IMR-90 (cell line): ENCODE measurements around the gene PLCB3. TPM values are rescaled to one million over a fixed set of nuclear protein-coding genes. Genes with fewer than 3 reads are reported as not detected.
A peak's percentile ranks its signal among the peaks of the same experiment; 100 is the strongest.

ENCODE experiments used
- ATAC-seq: fragments of 200-7000 bp; cut with Tn5 transposase; 2 replicates; pipeline ENCODE4 v1.9.1; 2020; ENCODE audit warnings: low read depth, mild to moderate bottlenecking, moderate library complexity
- BruUV-seq: library from RNA; stranded (reverse); fragments of 400-500 nt; replicated peaks from 2 replicates; lab custom pipeline; 2021; lab: Mats Ljungman, UMichigan
- CTCF ChIA-PET: fragments of 300-600 bp; formaldehyde crosslinking; extraction: SDS; loops from one replicate; lab custom pipeline; 2021; ENCODE audit warnings: antibody characterized with exemption; lab: Yijun Ruan, JAX
- POLR2A ChIA-PET: fragments of 300-600 bp; sonication (Branson Sonifier 250); formaldehyde crosslinking; loops from one replicate; lab custom pipeline; 2022; ENCODE audit warnings: antibody characterized with exemption; ENCODE audit not compliant: unreplicated experiment; lab: Charles Lee
- DNase-seq: peaks from one replicate; pipeline ENCODE4 v3.0.0; 2013
- H2AFZ ChIP-seq: replicated peaks from 2 replicates; pipeline ENCODE3; 2013; ENCODE audit warnings: low read length, mild to moderate bottlenecking; ENCODE audit not compliant: poor library complexity
- H2AK5ac ChIP-seq: 2 replicates; pipeline ENCODE4 v1.6.1; 2013; ENCODE audit warnings: low read depth, low read length, inconsistent platforms
- H2AK9ac ChIP-seq: replicated peaks from 2 replicates; pipeline ENCODE3; 2013; ENCODE audit warnings: mild to moderate bottlenecking, low read depth, low read length, moderate library complexity; ENCODE audit not compliant: poor library complexity
- H2BK120ac ChIP-seq: 2 replicates; pipeline ENCODE4 v1.6.1; 2013; ENCODE audit warnings: low read depth, low read length, inconsistent platforms
- H2BK15ac ChIP-seq: 3 replicates; pipeline ENCODE4 v1.6.1; 2013; ENCODE audit warnings: low read depth, low read length, inconsistent platforms
- H2BK20ac ChIP-seq: 2 replicates; pipeline ENCODE4 v1.6.1; 2013; ENCODE audit warnings: low read depth, mild to moderate bottlenecking, inconsistent platforms, low read length, moderate library complexity
- H2BK5ac ChIP-seq: 2 replicates; pipeline ENCODE4 v1.6.1; 2013; ENCODE audit warnings: mild to moderate bottlenecking, low read depth, low read length, inconsistent platforms; ENCODE audit not compliant: poor library complexity, severe bottlenecking
- H3K14ac ChIP-seq: replicated peaks from 2 replicates; pipeline ENCODE4 v1.6.1; 2013; ENCODE audit warnings: low read depth, low read length, inconsistent platforms
- H3K18ac ChIP-seq: 2 replicates; pipeline ENCODE4 v1.6.1; 2013; ENCODE audit warnings: low read depth, low read length, control low read depth
- H3K23ac ChIP-seq: 2 replicates; pipeline ENCODE4 v1.6.1; 2013; ENCODE audit warnings: low read depth, low read length, inconsistent platforms
- H3K27ac ChIP-seq: 2 replicates; pipeline ENCODE4 v1.5.1; 2013; ENCODE audit warnings: mild to moderate bottlenecking, control low read depth, low read length; ENCODE audit not compliant: insufficient read depth
- H3K27me3 ChIP-seq: 2 replicates; pipeline ENCODE4 v1.6.1; 2013; ENCODE audit warnings: low read length; ENCODE audit not compliant: control insufficient read depth, insufficient read depth
- H3K36me3 ChIP-seq: 2 replicates; pipeline ENCODE4 v1.6.1; 2013; ENCODE audit warnings: low read length, mixed read lengths; ENCODE audit not compliant: control insufficient read depth, insufficient read depth
- H3K4ac ChIP-seq: 2 replicates; pipeline ENCODE4 v1.6.1; 2013; ENCODE audit warnings: low read depth, low read length, inconsistent platforms
- H3K4me1 ChIP-seq: 2 replicates; pipeline ENCODE4 v1.6.1; 2013; ENCODE audit warnings: low read length, mixed read lengths; ENCODE audit not compliant: control insufficient read depth, insufficient read depth
- H3K4me2 ChIP-seq: 2 replicates; pipeline ENCODE4 v1.6.1; 2013; ENCODE audit warnings: low read depth, mild to moderate bottlenecking, control low read depth, low read length, moderate library complexity
- H3K4me3 ChIP-seq: 2 replicates; pipeline ENCODE4 v1.5.1; 2013; ENCODE audit warnings: low read depth, mild to moderate bottlenecking, control low read depth, low read length, moderate library complexity; ENCODE audit not compliant: insufficient read depth
- H3K56ac ChIP-seq: 2 replicates; pipeline ENCODE4 v1.6.1; 2013; ENCODE audit warnings: low read length, inconsistent platforms; ENCODE audit not compliant: insufficient read depth; ENCODE audit errors: extremely low read depth
- H3K79me1 ChIP-seq, 2 experiments: 2 replicates each; pipeline ENCODE4 v1.6.1; 2013; ENCODE audit warnings: low read length in 2 of 2, inconsistent platforms in 1 of 2, low read depth in 1 of 2
- H3K9ac ChIP-seq: 2 replicates; pipeline ENCODE4 v1.6.1; 2013; ENCODE audit warnings: low read depth, low read length, control low read depth
- H3K9me1 ChIP-seq: 2 replicates; pipeline ENCODE4 v1.6.1; 2013; ENCODE audit warnings: low read length, inconsistent platforms; ENCODE audit not compliant: insufficient read depth
- H3K9me3 ChIP-seq: 2 replicates; pipeline ENCODE4 v1.6.1; 2013; ENCODE audit warnings: low read length; ENCODE audit not compliant: control insufficient read depth, insufficient read depth
- H4K20me1 ChIP-seq: 2 replicates; pipeline ENCODE4 v1.6.1; 2013; ENCODE audit warnings: low read length, inconsistent platforms; ENCODE audit not compliant: insufficient read depth
- H4K5ac ChIP-seq: 2 replicates; pipeline ENCODE4 v1.6.1; 2013; ENCODE audit warnings: mild to moderate bottlenecking, low read depth, low read length, control low read depth
- H4K8ac ChIP-seq, 2 experiments: 2 replicates each; pipeline ENCODE4 v1.6.1; 2013; ENCODE audit warnings: low read depth in 2 of 2, low read length in 2 of 2, control low read depth in 1 of 2, inconsistent platforms in 1 of 2
- H4K91ac ChIP-seq: 2 replicates; pipeline ENCODE4 v1.6.1; 2013; ENCODE audit warnings: low read depth, low read length, inconsistent platforms; ENCODE audit not compliant: insufficient read depth
- BHLHE40 ChIP-seq: fragments of 150-350 bp; IDR thresholded peaks from 2 replicates; pipeline ENCODE4 v1.6.1; 2016; ENCODE audit warnings: mild to moderate bottlenecking, low read depth, low read length
- CEBPB ChIP-seq: IDR thresholded peaks from 2 replicates; pipeline ENCODE4 v1.6.1; 2012; ENCODE audit warnings: low read depth, low read length, improper control_type of control experiment
- CHD1 ChIP-seq: IDR thresholded peaks from 2 replicates; pipeline ENCODE4 v1.6.1; 2012; ENCODE audit warnings: low read depth, low read length, improper control_type of control experiment
- FOS ChIP-seq: fragments of 150-350 bp; IDR thresholded peaks from 2 replicates; pipeline ENCODE4 v1.6.1; 2016; ENCODE audit warnings: low read depth, low read length
- MAFK ChIP-seq: IDR thresholded peaks from 2 replicates; pipeline ENCODE4 v1.6.1; 2012; ENCODE audit warnings: low read depth, low read length, improper control_type of control experiment
- MAZ ChIP-seq: IDR thresholded peaks from 2 replicates; pipeline ENCODE4 v1.6.1; 2012; ENCODE audit warnings: low read depth, mild to moderate bottlenecking, low read length, improper control_type of control experiment, moderate library complexity, borderline replicate concordance
- POLR2A ChIP-seq: IDR thresholded peaks from 2 replicates; pipeline ENCODE4 v1.6.1; 2012; ENCODE audit warnings: mild to moderate bottlenecking, low read depth, low read length
- RCOR1 ChIP-seq: IDR thresholded peaks from 2 replicates; pipeline ENCODE4 v1.6.1; 2012; ENCODE audit warnings: mild to moderate bottlenecking, low read length, improper control_type of control experiment; ENCODE audit not compliant: insufficient replicate concordance
- RFX5 ChIP-seq: IDR thresholded peaks from 2 replicates; pipeline ENCODE4 v1.8.0; 2012; ENCODE audit warnings: low read depth, mild to moderate bottlenecking, low read length, moderate library complexity
- WGBS, 2 experiments: methylation state at CpG; one replicate each; pipeline versions ENCODE4 v1.1.5 to v1.1.7; 2013; ENCODE audit warnings: missing lambda C conversion rate in 2 of 2; ENCODE audit not compliant: insufficient read length in 1 of 2; ENCODE audit errors: extremely low coverage in 2 of 2; 5-methylcytosine and 5-hydroxymethylcytosine counted together
- dilution Hi-C: fragments of 300-500 bp; cut with HindIII; formaldehyde crosslinking; loops from one replicate; pipeline ENCODE4 v1.14.3; 2018; ENCODE audit warnings: low sequenced_read_pairs; ENCODE audit not compliant: unreplicated experiment
- in situ Hi-C: fragments of 300-500 bp; cut with MboI; formaldehyde crosslinking; loops from 3 replicates; pipeline ENCODE4 v1.14.3; 2019; ENCODE audit warnings: low sequenced_read_pairs, inconsistent platforms, mixed read lengths
- intact Hi-C: fragments of 100-400 bp; cut with micrococcal nuclease; formaldehyde crosslinking; loops from 2 replicates; pipeline ENCODE4 v1.10.0; 2022
- polyA plus RNA-seq, 3 experiments: library from polyadenylated mRNA; depleted of rRNA; stranded (reverse); fragments of >200 nt; gene quantifications; 2 replicates each; pipeline ENCODE4 v1.2.3, GENCODE V29; 2012; ENCODE audit warnings: low replicate concordance in 1 of 3
- total RNA-seq: library from RNA; depleted of rRNA; stranded (reverse); fragments of >200 nt; gene quantifications from 2 replicates; pipeline ENCODE4 v1.2.3, GENCODE V29; 2012
- TF ChIP-seq, protein P1 (sequence below): conservative IDR thresholded peaks from 2 replicates; pipeline ENCODE4 v1.5.1; 2012; ENCODE audit warnings: mild to moderate bottlenecking, low read depth, low read length, improper control_type of control experiment
- TF ChIP-seq, protein P2 (sequence below): fragments of 150-350 bp; IDR thresholded peaks from 2 replicates; pipeline ENCODE4 v1.6.1; 2017; ENCODE audit warnings: mild to moderate bottlenecking, antibody characterized with exemption, low read length, low read depth

The PLCB3 gene
- total and polyA plus RNA-seq, 2 of the 4 experiments (the other 2 are of a cell fraction) = 23.9 to 24.9 TPM

DNA sequence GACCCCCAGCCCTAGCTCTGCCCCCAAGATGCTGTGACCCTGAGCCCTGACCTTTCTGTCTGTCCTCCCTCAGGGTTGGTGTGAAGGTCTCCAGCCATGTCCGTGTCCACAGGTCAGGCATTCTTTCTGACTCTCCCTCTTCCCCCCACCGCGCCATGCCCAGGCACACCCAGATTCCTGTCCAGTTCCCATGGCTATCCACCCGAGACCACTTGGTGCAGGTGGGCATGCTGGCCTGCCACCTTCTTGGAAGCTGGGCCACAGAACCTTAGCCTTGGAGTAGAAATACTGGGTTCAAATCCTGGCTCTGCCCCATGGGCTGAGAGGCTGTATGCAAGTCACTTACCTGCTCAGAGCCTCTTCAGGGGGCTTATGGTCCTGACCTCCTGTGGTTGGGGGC, 2.3 kb upstream of the PLCB3 start:
- Histone ChIP-seq H2BK20ac (no peak overlapping the region), H3K79me1 (peaks cover 8 to 36% of the 10 kb centered on the region in 2 experiments), H3K36me3 (peaks cover 3% of the 10 kb centered on the region; the same call in 1 of the 2 replicates), H3K27me3 (no peaks in the 10 kb centered on the region), H3K9ac (no peak overlapping the region), H3K9me1 (no peaks in the 10 kb centered on the region), H4K20me1 (peaks cover 21% of the 10 kb centered on the region), H4K91ac (peak overlapping the region; percentile 41; the same call in 1 of the 2 replicates), H3K4me2 (no peak overlapping the region), H2BK5ac (no peak overlapping the region), H4K5ac (no peak overlapping the region), H3K4me1 (peaks cover 13% of the 10 kb centered on the region), H2BK120ac (no peak overlapping the region), H3K4ac (no peak overlapping the region; the same call in 1 of the 2 replicates), H3K9me3 (no peaks in the 10 kb centered on the region), H2BK15ac (no peak overlapping the region), H2AFZ (no peak overlapping the region), H3K4me3 (no peak overlapping the region), H3K23ac (no peak overlapping the region), H2AK9ac (no peak overlapping the region), H3K56ac (no peak overlapping the region), H3K27ac (no peak overlapping the region), H4K8ac (no peak overlapping the region), H2AK5ac (no peak overlapping the region), H3K14ac (no peak overlapping the region), H3K18ac (no peak overlapping the region)
- no peak for TF ChIP-seq FOS
- TF ChIP-seq, protein P1, sequence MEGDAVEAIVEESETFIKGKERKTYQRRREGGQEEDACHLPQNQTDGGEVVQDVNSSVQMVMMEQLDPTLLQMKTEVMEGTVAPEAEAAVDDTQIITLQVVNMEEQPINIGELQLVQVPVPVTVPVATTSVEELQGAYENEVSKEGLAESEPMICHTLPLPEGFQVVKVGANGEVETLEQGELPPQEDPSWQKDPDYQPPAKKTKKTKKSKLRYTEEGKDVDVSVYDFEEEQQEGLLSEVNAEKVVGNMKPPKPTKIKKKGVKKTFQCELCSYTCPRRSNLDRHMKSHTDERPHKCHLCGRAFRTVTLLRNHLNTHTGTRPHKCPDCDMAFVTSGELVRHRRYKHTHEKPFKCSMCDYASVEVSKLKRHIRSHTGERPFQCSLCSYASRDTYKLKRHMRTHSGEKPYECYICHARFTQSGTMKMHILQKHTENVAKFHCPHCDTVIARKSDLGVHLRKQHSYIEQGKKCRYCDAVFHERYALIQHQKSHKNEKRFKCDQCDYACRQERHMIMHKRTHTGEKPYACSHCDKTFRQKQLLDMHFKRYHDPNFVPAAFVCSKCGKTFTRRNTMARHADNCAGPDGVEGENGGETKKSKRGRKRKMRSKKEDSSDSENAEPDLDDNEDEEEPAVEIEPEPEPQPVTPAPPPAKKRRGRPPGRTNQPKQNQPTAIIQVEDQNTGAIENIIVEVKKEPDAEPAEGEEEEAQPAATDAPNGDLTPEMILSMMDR = no peak
- no peak for TF ChIP-seq CHD1
- no peak for TF ChIP-seq POLR2A
- no peak for TF ChIP-seq CEBPB
- TF ChIP-seq MAFK = no peak
- no peak for TF ChIP-seq RCOR1
- no peak for TF ChIP-seq MAZ
- TF ChIP-seq, protein P2, sequence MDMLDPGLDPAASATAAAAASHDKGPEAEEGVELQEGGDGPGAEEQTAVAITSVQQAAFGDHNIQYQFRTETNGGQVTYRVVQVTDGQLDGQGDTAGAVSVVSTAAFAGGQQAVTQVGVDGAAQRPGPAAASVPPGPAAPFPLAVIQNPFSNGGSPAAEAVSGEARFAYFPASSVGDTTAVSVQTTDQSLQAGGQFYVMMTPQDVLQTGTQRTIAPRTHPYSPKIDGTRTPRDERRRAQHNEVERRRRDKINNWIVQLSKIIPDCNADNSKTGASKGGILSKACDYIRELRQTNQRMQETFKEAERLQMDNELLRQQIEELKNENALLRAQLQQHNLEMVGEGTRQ = no peak
- no peak for TF ChIP-seq BHLHE40
- TF ChIP-seq RFX5 = no peak
- DNase-seq = no peak
- CTCF ChIA-PET = no interaction called here
- POLR2A ChIA-PET = interaction anchor here (0.9 kb wide), 1 partner anchor 19 kb away, joined by 3 read pairs; no protein-coding TSS in a partner anchor
- dilution Hi-C loops = no loop called here
- in situ Hi-C loops = no loop called here
- ATAC-seq = no peak
- WGBS, 2 experiments = 100% methylated on average over 2 of the region's 4 CpGs; no CpG with 5 or more reads in 1 of the 2 experiments
- intact Hi-C loops = no loop called here
- BruUV-seq = no TSS peak
